Colon (tissue), 2 donors: Measurements from ENCODE around the gene SLC16A8.
"Not testable (repeated sequence)": the region's sequence is repeated elsewhere in the genome, so short reads cannot be mapped to it uniquely, and the experiment has no call there.

Source experiments
- FAIRE-seq: peaks from 2 replicates; lab custom pipeline; 2012; peaks lifted over from hg19 to GRCh38; lab: Jason Lieb, UNC
- donor health status: control.
- donor health status: control.

The SLC16A8 gene

GRCh38 chr22:38086001-38086845, 2.2 kb upstream of the SLC16A8 start:
- FAIRE-seq: no peak

DNA sequence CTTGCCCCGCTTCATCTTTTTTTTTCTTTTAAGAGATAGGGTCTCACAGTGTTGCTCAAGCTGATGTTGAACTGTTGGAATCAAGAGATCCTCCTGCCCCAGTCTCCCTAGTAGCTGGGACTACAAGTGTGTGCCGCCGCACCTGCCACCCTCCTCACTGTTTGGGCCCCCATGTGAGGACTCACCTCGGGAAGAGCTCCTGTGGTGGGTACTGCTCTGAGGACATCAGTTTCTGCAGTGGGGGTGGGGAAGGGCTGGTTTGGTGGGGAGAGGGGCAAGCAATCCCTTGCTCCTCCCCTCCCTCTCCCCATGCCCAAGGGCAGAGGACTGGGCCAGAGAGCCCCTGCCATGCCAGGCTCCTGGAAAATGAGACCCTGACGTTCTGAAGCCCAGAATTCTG, 1.5 kb upstream of the SLC16A8 start:
- no peak for FAIRE-seq

- FAIRE-seq: no peak
Observed at GRCh38 chr22:38085056-38085455, 1.1 kb upstream of the SLC16A8 start.

GRCh38 chr22:38082986-38083710, 836 bp downstream of the SLC16A8 start:
- no peak for FAIRE-seq

DNA sequence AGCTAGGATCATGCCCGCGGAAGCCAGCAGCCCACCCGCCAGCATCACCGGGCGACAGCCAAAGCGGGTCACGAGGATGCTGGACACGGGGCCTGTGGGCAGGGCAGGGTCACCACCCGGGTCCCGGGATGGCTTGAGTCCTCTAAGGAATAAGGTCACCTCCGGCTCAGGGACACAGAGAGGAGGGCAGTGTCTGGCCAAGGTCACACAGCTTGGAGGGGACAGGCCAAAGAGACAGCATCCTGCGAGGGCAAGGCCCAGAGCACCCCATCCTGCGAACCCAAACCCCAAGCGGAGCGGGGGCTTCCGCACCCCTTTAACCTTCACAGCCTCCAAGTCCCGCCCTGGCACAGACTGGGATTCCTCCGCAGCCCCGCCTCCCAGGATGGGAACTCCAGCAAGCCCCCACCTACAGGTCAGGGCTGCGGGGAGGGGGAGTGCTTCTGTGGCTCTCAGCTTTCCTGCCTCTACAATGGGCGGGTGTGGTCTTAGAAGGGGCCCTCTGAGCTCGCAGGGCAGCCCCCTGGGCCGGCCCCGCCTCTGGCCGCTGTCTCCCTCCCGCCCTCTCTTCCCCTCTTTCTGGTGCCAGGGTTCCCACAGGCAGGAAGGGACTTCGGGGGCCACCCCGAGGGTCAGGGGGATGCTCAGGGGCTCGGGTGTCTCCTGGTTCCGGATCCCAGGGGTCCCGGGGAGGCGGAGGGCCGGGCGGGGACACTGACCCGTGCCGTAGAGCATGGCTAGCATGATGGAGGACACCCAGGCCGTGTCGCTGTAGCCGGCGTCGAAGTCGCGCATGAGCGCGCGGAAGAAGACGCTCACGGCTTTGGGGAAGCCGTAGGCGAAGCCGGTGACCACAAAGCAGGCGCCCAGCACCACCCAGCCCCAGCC, 1.8 kb downstream of the SLC16A8 start:
- no peak for FAIRE-seq

GRCh38 chr22:38081636-38081940, 2.4 kb downstream of the SLC16A8 start:
- no peak for FAIRE-seq

DNA sequence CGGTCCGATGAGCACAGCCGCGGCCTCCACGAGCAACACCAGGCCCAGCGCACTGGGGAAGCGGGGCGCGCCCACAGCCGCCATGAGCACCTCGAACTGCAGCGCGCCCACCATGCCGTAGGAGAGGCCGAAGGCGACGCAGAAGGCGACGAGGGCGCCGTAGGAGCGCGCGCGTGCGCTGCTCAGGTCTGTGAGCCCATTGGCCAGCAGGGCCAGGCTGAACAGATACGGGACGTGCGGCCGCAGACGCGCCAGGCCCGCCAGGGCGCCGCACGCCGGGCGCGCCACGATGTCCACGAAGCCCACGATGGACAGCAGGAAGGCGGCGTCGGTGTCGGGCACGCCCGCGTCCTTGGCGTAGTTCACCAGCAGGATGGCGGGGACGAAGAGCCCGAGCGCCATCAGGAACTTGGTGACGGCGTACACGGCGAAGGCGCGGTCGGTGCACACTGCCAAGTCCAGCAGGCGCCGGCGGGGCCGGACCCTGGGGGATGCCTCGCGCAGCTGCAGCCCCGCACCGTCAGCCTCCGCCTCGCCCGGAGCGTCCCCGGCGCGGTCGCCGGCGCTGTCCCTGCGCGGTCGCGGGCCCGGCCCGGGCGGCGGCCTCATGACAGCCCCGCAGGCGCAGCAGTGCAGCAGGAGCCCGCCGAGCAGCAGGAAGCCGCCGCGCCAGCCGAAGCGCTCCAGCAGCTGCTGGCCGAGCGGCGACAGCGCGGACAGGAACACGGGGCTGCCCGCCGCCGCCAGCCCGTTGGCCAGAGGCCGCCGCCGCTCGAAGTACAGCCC, 2.9 kb downstream of the SLC16A8 start:
- FAIRE-seq: no peak

GRCh38 chr22:38080474-38080849, 3.5 kb downstream of the SLC16A8 start:
- no peak for FAIRE-seq

DNA sequence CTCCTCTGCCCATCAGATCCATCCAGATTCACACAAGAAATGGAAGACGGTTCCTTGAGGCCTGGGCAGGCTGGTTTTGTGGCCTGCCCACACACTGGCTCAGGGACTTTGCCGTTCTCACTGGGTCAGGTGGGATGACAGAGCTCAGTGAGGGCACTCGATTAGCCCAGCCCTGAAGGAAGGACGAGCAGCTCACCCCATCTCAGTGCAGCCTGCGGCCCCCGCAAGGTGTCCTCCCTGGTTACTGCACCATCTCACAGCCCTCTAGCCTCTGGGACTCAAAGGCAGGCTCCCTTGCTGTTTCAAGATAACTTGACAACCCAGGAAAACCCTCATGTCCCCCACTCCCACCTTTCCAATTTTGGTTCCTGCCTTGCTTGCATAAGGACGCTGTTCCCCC, 4.2 kb downstream of the SLC16A8 start:
- no peak for FAIRE-seq

- FAIRE-seq: not testable (repeated sequence)
Observed at GRCh38 chr22:38079208-38079607, 4.8 kb downstream of the SLC16A8 start.

DNA sequence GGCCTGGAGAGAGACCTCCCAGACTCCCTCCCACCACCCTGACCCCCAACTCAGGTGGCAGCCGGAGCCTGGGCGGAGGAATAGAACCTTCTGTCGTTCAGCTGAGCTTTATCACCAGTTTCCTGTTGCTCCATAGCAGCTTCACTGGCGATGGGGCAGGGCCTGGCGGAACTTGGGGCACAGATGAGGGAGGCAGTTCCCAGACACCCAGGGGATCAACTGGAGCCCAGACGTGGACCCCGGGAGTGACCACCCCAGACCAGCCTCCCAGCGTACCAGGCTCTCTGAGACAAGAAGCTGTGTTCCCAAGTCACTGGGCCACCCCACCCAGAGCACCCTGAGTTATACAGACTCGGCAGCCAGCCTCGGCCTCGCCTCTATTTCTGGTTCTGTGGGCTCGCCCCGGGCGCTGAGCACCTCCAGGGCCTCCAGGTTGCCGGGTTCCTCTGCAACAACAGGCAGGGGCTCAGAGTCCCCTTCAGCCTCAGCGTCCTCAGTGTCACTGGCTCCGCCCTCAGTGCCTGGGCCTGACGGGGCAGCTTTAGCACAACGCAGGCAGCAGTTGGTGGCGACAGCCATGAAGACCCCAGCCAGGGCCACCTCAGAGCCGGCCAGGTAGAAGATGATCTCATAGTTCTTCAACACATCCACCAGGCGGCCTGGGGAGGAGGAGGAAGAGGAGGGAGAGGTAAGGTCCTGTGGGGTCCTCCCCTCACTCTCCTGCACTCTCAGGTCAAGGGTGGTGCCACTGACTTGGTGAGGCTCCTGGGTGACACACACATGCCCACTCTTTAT, 5.7 kb downstream of the SLC16A8 start:
- FAIRE-seq: no peak

GRCh38 chr22:38077595-38077994, 6.4 kb downstream of the SLC16A8 start:
- FAIRE-seq: no peak

GRCh38 chr22:38077096-38077495, 6.9 kb downstream of the SLC16A8 start:
- FAIRE-seq: no peak

GRCh38 chr22:38075961-38076360, 8.0 kb downstream of the SLC16A8 start:
- no peak for FAIRE-seq

DNA sequence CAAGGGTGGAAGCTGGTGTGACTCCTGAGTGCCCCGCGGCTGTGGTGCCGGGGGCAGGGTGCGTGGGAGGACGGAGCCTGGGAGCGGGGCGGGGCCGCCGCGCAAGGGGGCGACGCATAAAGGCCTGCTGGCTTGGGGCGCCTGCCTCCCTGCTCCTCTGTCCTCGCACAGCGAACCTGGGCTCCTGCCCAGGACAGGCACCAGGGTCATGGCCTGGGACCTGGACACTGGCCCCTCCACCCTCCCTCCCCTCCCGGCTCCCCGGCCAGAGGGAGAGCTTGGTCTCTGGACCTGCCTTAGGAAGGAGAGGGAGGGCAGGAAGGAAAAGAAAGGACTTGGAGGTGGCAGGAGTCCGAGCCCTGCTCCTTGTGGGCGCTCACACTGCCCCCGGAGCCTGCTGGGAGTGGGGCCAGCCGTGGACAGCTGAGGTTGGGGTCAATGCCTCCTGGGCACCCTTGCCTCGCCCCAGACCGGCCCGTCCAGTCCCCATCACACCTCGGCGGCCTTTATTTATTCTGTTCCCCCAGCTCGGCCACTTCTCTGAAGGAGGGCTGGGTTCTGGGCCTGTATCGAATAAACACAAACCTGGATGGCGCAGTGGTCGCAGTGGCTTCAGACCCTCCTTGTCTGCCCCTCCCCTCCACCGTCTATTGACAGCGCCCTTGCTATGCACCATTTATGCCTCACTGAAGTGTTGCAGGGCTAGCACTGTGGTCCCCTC, 8.7 kb downstream of the SLC16A8 start:
- no peak for FAIRE-seq

- FAIRE-seq: no peak
Observed at GRCh38 chr22:38074181-38075104, 9.5 kb downstream of the SLC16A8 start.

- FAIRE-seq: no peak
Observed at GRCh38 chr22:38073150-38074130, 10.5 kb downstream of the SLC16A8 start.
